NOMO-1 treated with DMSO at 0.1 percent for 48 hours (cell line): ENCODE data around the gene TPBGL.

ENCODE experiments used
- DNase-seq: peaks from one replicate; lab custom pipeline; 2025; ENCODE audit not compliant: unreplicated experiment; lab: John Stamatoyannopoulos, UW

The TPBGL gene

GRCh38 chr11:75245356-75246005, 4.9 kb downstream of the TPBGL start:
- DNase-seq = no peak

- no peak for DNase-seq
Observed at GRCh38 chr11:75246006-75246670, 5.6 kb downstream of the TPBGL start.

- no peak for DNase-seq
Observed at GRCh38 chr11:75246671-75247350, 6.2 kb downstream of the TPBGL start.

- no peak for DNase-seq
Observed at GRCh38 chr11:75248924-75249256, 8.3 kb downstream of the TPBGL start.

- no peak for DNase-seq
Observed at GRCh38 chr11:75249704-75250103, 9.1 kb downstream of the TPBGL start.

GRCh38 chr11:75254326-75254725, 13.8 kb downstream of the TPBGL start:
- no peak for DNase-seq

GRCh38 chr11:75260396-75261170, 20.0 kb downstream of the TPBGL start:
- DNase-seq = no peak

- no peak for DNase-seq
Observed at GRCh38 chr11:75261902-75262361, 21.4 kb downstream of the TPBGL start.

- no peak for DNase-seq
Observed at GRCh38 chr11:75262436-75262835, 21.9 kb downstream of the TPBGL start.

GRCh38 chr11:75262961-75263852, 22.6 kb downstream of the TPBGL start:
- no peak for DNase-seq

GRCh38 chr11:75263944-75264349, 23.4 kb downstream of the TPBGL start:
- peak; percentile 50 for DNase-seq

GRCh38 chr11:75264356-75264755, 23.8 kb downstream of the TPBGL start:
- no peak for DNase-seq

- DNase-seq = no peak
Observed at GRCh38 chr11:75264971-75265370, 24.4 kb downstream of the TPBGL start.

GRCh38 chr11:75265851-75266531, 25.4 kb downstream of the TPBGL start:
- peak; percentile 68 for DNase-seq

GRCh38 chr11:75267171-75267970, 26.8 kb downstream of the TPBGL start:
- no peak for DNase-seq

GRCh38 chr11:75268626-75269366, 28.2 kb downstream of the TPBGL start:
- DNase-seq = no peak

- DNase-seq = no peak
Observed at GRCh38 chr11:75269367-75269660, 28.7 kb downstream of the TPBGL start.

GRCh38 chr11:75269896-75270295, 29.3 kb downstream of the TPBGL start:
- DNase-seq = no peak
